CD4-positive, CD25-positive, alpha-beta regulatory T cell (primary cell): Measurements from ENCODE around the gene C10orf71. TPM values are rescaled to one million over a fixed set of nuclear protein-coding genes. Genes with fewer than 3 reads are reported as not detected.

Experiments
- ATAC-seq, 2 donors: fragments of 150-1000 bp; cut with Tn5 transposase; one replicate each; pipeline ENCODE4 v1.10.0; 2021; ENCODE audit warnings: low read depth in 2 of 2, moderate number of reproducible peaks in 2 of 2, moderate library complexity in 1 of 2
- DNase-seq, 3 donors: peaks; one replicate each; pipeline versions ENCODE4 v3.0.0 to v3.0.0-alpha.2; 2012 to 2022; ENCODE audit warnings: mixed read lengths in 1 of 3
- H3K27ac ChIP-seq: one replicate; pipeline ENCODE4 v1.7.0; 2013; ENCODE audit warnings: mild to moderate bottlenecking, low read length; ENCODE audit not compliant: insufficient read depth, poor library complexity, severe bottlenecking
- H3K27me3 ChIP-seq: one replicate; pipeline ENCODE4 v1.7.0; 2013; ENCODE audit warnings: low read length; ENCODE audit not compliant: control insufficient read depth, insufficient read depth
- H3K36me3 ChIP-seq: one replicate; pipeline ENCODE4 v1.7.0; 2013; ENCODE audit warnings: mild to moderate bottlenecking, low read length, moderate library complexity; ENCODE audit not compliant: control insufficient read depth, insufficient read depth
- H3K4me1 ChIP-seq: 2 replicates; pipeline ENCODE4 v1.7.0; 2013; ENCODE audit warnings: mild to moderate bottlenecking, low read length; ENCODE audit not compliant: insufficient read depth, control insufficient read depth, poor library complexity, severe bottlenecking
- H3K4me3 ChIP-seq: one replicate; pipeline ENCODE4 v1.7.0; 2013; ENCODE audit warnings: low read depth, mild to moderate bottlenecking, low read length, moderate library complexity
- H3K9me3 ChIP-seq, 2 experiments: 1 replicate in 1 of 2; 2 replicates in 1 of 2; pipeline ENCODE4 v1.7.0; 2013; ENCODE audit warnings: low read length in 2 of 2, mild to moderate bottlenecking in 1 of 2, moderate library complexity in 1 of 2; ENCODE audit not compliant: control insufficient read depth in 2 of 2
- H3K27ac Mint-ChIP-seq, 3 donors: one replicate each; pipeline ENCODE4 v1.8.0; 2020 to 2022; ENCODE audit warnings: mild to moderate bottlenecking in 3 of 3, mixed read lengths in 3 of 3, moderate library complexity in 2 of 3
- H3K27me3 Mint-ChIP-seq: one replicate; pipeline ENCODE4 v1.8.0; 2022; ENCODE audit warnings: mild to moderate bottlenecking, mixed read lengths
- H3K36me3 Mint-ChIP-seq: one replicate; pipeline ENCODE4 v1.8.0; 2020; ENCODE audit warnings: mixed read lengths
- H3K4me1 Mint-ChIP-seq, 4 donors: one replicate each; pipeline ENCODE4 v1.8.0; 2020 to 2022; ENCODE audit warnings: mixed read lengths in 4 of 4, mild to moderate bottlenecking in 1 of 4
- H3K4me3 Mint-ChIP-seq, 4 donors: one replicate each; pipeline ENCODE4 v1.8.0; 2020 to 2022; ENCODE audit warnings: mild to moderate bottlenecking in 4 of 4, mixed read lengths in 4 of 4, moderate library complexity in 3 of 4
- H3K9me3 Mint-ChIP-seq, 7 donors: one replicate each; pipeline ENCODE4 v1.8.0; 2020 to 2022; ENCODE audit warnings: mixed read lengths in 7 of 7, mild to moderate bottlenecking in 3 of 7, moderate library complexity in 2 of 7
- polyA plus RNA-seq, 4 donors: library from polyadenylated mRNA; unstranded; fragments of 300-500 nt; fragmentation: Illumina TruSeq; gene quantifications; one replicate each; pipeline ENCODE4 v1.2.3, GENCODE V29; 2021
- total RNA-seq: library from RNA; stranded (reverse); gene quantifications from one replicate; pipeline ENCODE4 v1.2.3, GENCODE V29; 2022

Gene C10orf71
- total and polyA plus RNA-seq, 5 donors from 2014 or later: not detected

- Mint-ChIP-seq H3K27ac (no peak overlapping the region), H3K9me3 (no peaks in the 10 kb centered on the region), H3K4me1 (no peaks in the 10 kb centered on the region), H3K4me3 (no peak overlapping the region), H3K27me3 (peaks cover 8% of the 10 kb centered on the region), H3K36me3 (no peaks in the 10 kb centered on the region)
- no peaks in the 10 kb centered on the region for H3K27me3 ChIP-seq
- no peak overlapping the region for H3K27ac ChIP-seq
- ATAC-seq: no peak
- no peaks in the 10 kb centered on the region for H3K4me1 ChIP-seq
- no peak overlapping the region for H3K4me3 ChIP-seq
- no peak for DNase-seq
- H3K9me3 ChIP-seq: no peaks in the 10 kb centered on the region
- H3K36me3 ChIP-seq: no peaks in the 10 kb centered on the region
These were observed 15.5 kb upstream of the C10orf71 start for GRCh38 chr10:49283491-49283890.

GRCh38 chr10:49284356-49284755 is 14.6 kb upstream of the C10orf71 start:
- H3K27me3 Mint-ChIP-seq: peaks cover 8% of the 10 kb centered on the region
- Histone ChIP-seq H3K4me3 (no peak overlapping the region), H3K27me3 (no peaks in the 10 kb centered on the region), H3K27ac (no peak overlapping the region), H3K4me1 (no peaks in the 10 kb centered on the region), H3K36me3 (no peaks in the 10 kb centered on the region), H3K9me3 (no peaks in the 10 kb centered on the region)
- H3K4me1 Mint-ChIP-seq: no peaks in the 10 kb centered on the region
- H3K9me3 Mint-ChIP-seq: no peaks in the 10 kb centered on the region
- H3K36me3 Mint-ChIP-seq: no peaks in the 10 kb centered on the region
- ATAC-seq (no peak), DNase-seq (no peak)
- no peak overlapping the region for H3K27ac Mint-ChIP-seq
- H3K4me3 Mint-ChIP-seq: no peak overlapping the region

GRCh38 chr10:49285232-49285631 is 13.7 kb upstream of the C10orf71 start:
- H3K4me3 ChIP-seq: no peak overlapping the region
- ATAC-seq: peak in 1 of 2 donors; percentile 26
- no peak overlapping the region for H3K27ac Mint-ChIP-seq

GRCh38 chr10:49286686-49287085 is 12.3 kb upstream of the C10orf71 start:
- Histone ChIP-seq H3K4me1 (no peaks in the 10 kb centered on the region), H3K9me3 (no peaks in the 10 kb centered on the region), H3K27me3 (no peaks in the 10 kb centered on the region), H3K27ac (no peak overlapping the region), H3K4me3 (no peak overlapping the region), H3K36me3 (no peaks in the 10 kb centered on the region)
- H3K27me3 Mint-ChIP-seq: peaks cover 12% of the 10 kb centered on the region
- DNase-seq: no peak
- H3K36me3 Mint-ChIP-seq: no peaks in the 10 kb centered on the region
- H3K27ac Mint-ChIP-seq: no peak overlapping the region
- H3K4me3 Mint-ChIP-seq: no peak overlapping the region
- no peaks in the 10 kb centered on the region for H3K4me1 Mint-ChIP-seq
- no peak for ATAC-seq
- H3K9me3 Mint-ChIP-seq: no peaks in the 10 kb centered on the region

More at GRCh38 chr10:49285232-49285631, 13.7 kb upstream of the C10orf71 start:
- Mint-ChIP-seq H3K9me3 (no peaks in the 10 kb centered on the region), H3K36me3 (no peaks in the 10 kb centered on the region), H3K4me1 (no peaks in the 10 kb centered on the region), H3K4me3 (no peak overlapping the region), H3K27me3 (peaks cover 12% of the 10 kb centered on the region)
- Histone ChIP-seq H3K9me3 (no peaks in the 10 kb centered on the region), H3K27me3 (no peaks in the 10 kb centered on the region), H3K4me1 (no peaks in the 10 kb centered on the region), H3K36me3 (no peaks in the 10 kb centered on the region), H3K27ac (no peak overlapping the region)
- DNase-seq: no peak

- peaks cover 12% of the 10 kb centered on the region for H3K27me3 Mint-ChIP-seq
- Histone ChIP-seq H3K4me3 (no peak overlapping the region), H3K27me3 (no peaks in the 10 kb centered on the region), H3K4me1 (no peaks in the 10 kb centered on the region), H3K27ac (no peak overlapping the region), H3K9me3 (no peaks in the 10 kb centered on the region), H3K36me3 (no peaks in the 10 kb centered on the region)
- H3K4me1 Mint-ChIP-seq: no peaks in the 10 kb centered on the region
- ATAC-seq: no peak
- H3K9me3 Mint-ChIP-seq: no peaks in the 10 kb centered on the region
- no peak overlapping the region for H3K27ac Mint-ChIP-seq
- H3K36me3 Mint-ChIP-seq: no peaks in the 10 kb centered on the region
- H3K4me3 Mint-ChIP-seq: no peak overlapping the region
- no peak for DNase-seq
These were observed 11.2 kb upstream of the C10orf71 start for GRCh38 chr10:49287689-49288340.

GRCh38 chr10:49288341-49289065 is 10.5 kb upstream of the C10orf71 start:
- Histone ChIP-seq H3K4me1 (no peaks in the 10 kb centered on the region), H3K4me3 (no peak overlapping the region), H3K9me3 (no peaks in the 10 kb centered on the region), H3K27ac (no peak overlapping the region), H3K36me3 (no peaks in the 10 kb centered on the region), H3K27me3 (no peaks in the 10 kb centered on the region)
- no peak for DNase-seq
- H3K4me3 Mint-ChIP-seq: no peak overlapping the region
- H3K9me3 Mint-ChIP-seq: no peaks in the 10 kb centered on the region
- no peak for ATAC-seq
- no peak overlapping the region for H3K27ac Mint-ChIP-seq
- H3K36me3 Mint-ChIP-seq: no peaks in the 10 kb centered on the region
- peaks cover 8% of the 10 kb centered on the region for H3K27me3 Mint-ChIP-seq
- H3K4me1 Mint-ChIP-seq: no peaks in the 10 kb centered on the region

GRCh38 chr10:49289480-49289879 is 9.5 kb upstream of the C10orf71 start:
- DNase-seq (no peak), ATAC-seq (no peak)
- Mint-ChIP-seq H3K27me3 (peaks cover 7% of the 10 kb centered on the region), H3K4me1 (no peaks in the 10 kb centered on the region), H3K27ac (no peak overlapping the region), H3K9me3 (no peaks in the 10 kb centered on the region), H3K36me3 (no peaks in the 10 kb centered on the region), H3K4me3 (no peak overlapping the region)
- no peaks in the 10 kb centered on the region for H3K27me3 ChIP-seq
- no peaks in the 10 kb centered on the region for H3K4me1 ChIP-seq
- no peaks in the 10 kb centered on the region for H3K36me3 ChIP-seq
- no peaks in the 10 kb centered on the region for H3K9me3 ChIP-seq
- no peak overlapping the region for H3K27ac ChIP-seq
- no peak overlapping the region for H3K4me3 ChIP-seq

GRCh38 chr10:49290131-49290530 is 8.8 kb upstream of the C10orf71 start:
- no peak for ATAC-seq
- H3K27ac ChIP-seq: no peak overlapping the region
- DNase-seq: no peak
- no peaks in the 10 kb centered on the region for H3K27me3 ChIP-seq
- no peaks in the 10 kb centered on the region for H3K36me3 ChIP-seq
- no peaks in the 10 kb centered on the region for H3K4me1 Mint-ChIP-seq
- H3K27ac Mint-ChIP-seq: no peak overlapping the region
- H3K27me3 Mint-ChIP-seq: peaks cover 5% of the 10 kb centered on the region
- no peaks in the 10 kb centered on the region for H3K9me3 ChIP-seq
- no peak overlapping the region for H3K4me3 ChIP-seq
- no peaks in the 10 kb centered on the region for H3K4me1 ChIP-seq
- H3K9me3 Mint-ChIP-seq: no peaks in the 10 kb centered on the region
- no peak overlapping the region for H3K4me3 Mint-ChIP-seq
- no peaks in the 10 kb centered on the region for H3K36me3 Mint-ChIP-seq
